HG03159 (cell line): ENCODE measurements around the gene PGLYRP1.

Experiments
- ATAC-seq: cut with Tn5 transposase; IDR thresholded peaks from one replicate; pipeline ENCODE4 v1.9.1; 2021; ENCODE audit warnings: mild to moderate bottlenecking, moderate library complexity; ENCODE audit not compliant: unreplicated experiment

PGLYRP1 gene, protein sequence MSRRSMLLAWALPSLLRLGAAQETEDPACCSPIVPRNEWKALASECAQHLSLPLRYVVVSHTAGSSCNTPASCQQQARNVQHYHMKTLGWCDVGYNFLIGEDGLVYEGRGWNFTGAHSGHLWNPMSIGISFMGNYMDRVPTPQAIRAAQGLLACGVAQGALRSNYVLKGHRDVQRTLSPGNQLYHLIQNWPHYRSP

DNA sequence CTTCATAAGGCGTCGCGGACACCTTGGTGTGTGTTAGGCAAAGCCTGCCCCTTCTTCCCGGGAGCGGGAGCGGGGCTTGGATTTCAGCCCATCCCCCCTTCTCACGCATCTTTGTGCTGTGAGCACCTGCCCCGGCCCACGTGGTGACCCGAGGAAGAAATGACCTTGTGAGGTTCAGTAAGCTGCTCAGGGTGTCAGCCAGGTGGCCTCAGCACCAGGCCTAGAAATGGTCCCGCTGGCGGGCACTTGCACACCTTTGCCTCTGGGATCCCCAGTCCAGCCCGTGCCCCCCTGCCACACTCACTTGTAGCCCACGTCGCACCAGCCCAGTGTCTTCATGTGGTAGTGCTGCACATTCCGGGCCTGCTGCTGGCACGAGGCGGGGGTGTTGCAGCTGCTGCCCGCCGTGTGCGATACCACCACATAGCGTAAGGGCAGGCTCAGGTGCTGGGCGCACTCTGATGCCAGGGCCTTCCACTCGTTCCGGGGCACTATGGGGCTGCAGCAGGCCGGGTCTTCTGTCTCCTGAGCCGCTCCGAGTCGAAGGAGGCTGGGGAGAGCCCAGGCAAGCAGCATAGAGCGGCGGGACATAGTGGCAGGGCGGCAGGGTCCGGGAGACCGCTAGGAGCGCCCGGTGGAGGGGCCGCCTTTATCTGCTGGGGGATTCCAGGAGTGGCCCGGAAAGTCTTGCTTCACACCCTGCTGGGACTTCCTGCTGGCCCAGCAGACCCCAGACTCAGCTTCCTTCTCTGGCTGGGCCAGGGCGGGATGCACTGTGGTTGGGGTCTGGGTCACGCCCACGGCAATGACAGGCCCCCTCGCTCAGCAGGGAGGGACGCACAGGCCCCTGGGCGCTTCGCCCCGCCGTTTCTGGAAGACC lies at the start of gene PGLYRP1:
PGLYRP1 (minus strand) TSS at position 623 of the 880 bp plus-strand sequence; CDS start at position 591, 32 bp downstream.
- no peak for ATAC-seq

DNA sequence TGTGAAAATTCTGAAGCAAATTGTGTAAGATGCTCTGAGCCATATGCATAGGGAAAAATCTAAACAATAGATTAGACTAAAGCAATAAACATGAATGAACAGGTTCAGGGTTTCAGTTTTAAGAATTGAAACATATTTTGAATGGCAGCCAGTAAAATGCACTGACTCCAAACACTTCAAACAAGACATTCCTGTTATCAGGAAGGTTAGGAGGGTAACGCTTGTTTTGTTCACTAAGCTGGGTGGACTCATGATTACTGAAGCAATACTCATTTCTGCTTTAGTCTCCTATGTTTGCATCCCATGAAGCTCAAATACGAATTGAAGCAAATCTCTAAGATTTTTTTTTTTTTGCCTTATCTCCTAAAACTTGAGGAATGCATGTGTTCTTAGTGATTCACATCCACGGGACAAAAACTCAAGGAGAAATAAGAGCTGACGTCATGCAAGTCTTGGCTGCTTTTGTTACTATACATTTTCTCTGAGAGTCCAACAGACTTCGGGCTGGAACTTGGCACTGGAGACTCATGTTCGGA lies 47.0 kb upstream of the PGLYRP1 start:
- no peak for ATAC-seq

DNA sequence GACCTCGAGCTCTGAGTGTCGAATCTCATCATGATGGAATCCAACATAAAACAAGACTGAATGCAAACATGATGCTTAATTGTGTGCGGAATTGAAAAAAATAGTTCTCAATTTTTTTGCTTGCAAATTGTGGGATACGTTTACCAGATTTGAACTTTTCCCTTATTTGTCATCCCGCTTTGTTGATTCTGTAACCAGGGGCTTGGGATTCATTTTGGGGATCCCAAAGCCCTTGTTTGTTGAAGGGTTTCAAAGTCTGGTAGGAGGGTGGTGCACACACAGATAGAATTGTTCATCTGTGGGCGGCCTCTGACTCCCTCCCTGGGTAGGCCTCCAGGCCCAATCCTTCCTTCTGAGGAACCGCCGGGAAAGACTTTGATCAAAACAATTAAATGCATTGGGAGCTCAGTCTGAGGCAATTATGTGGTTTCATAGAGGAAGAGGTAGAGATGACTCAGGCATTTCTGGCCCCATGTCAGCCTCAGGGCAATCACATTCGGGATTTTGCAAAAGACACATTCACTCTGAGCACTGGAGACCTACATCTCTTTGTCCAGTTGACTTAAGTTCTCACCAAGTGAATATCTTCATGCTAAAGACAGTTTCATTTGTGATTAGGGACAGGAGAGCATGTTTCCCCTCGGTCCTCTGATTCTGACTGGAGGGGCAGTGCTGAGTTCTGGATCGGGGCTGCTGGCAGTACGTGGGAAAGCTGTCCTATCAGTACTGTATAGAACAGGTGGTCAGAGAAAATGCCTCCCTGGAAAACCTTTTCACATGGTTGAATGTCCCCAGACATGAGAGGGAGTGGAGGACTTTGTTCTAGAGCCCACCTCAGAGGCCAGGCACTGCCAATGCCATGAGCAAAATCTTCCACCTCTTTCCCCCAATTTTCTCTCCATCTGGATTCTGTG lies 45.7 kb upstream of the PGLYRP1 start:
- no peak for ATAC-seq

DNA sequence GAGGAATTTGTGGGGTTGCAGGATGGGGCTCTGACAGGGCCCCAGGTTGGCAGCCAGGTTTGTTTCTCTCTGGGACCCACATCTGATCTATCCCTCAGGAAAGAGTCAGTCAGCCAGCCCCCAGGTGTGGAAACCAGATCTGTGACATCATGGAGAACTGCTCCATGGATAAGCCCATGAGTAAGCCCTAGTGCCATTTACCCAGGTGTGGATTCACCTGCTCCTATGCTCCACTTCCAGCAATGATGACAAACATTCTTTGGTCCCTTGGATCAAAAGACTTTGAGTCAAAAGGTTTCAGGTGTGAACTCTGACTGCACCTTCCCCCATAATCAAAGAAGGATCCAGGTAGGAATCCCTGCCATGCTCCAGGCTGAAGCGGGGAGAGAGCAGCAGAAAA lies 44.8 kb upstream of the PGLYRP1 start:
- no peak for ATAC-seq

DNA sequence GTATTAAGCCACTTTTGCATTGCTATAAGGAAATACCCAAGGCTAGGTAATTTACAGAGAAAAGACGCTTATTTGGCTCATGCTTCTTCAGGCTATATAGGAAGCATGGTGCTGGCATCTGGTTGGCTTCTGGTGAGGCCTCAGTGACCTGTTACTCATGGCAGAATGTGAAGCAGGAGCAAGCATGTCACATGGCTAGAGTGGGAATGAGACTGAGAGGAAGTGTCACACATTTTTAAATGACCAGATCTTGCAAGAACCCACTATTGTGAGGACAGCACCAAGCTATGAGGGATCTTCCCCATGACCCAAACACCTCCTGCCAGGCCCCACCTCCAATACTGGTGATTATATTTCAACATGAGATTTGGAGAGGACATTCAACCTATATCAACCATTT lies 43.6 kb upstream of the PGLYRP1 start:
- no peak for ATAC-seq

DNA sequence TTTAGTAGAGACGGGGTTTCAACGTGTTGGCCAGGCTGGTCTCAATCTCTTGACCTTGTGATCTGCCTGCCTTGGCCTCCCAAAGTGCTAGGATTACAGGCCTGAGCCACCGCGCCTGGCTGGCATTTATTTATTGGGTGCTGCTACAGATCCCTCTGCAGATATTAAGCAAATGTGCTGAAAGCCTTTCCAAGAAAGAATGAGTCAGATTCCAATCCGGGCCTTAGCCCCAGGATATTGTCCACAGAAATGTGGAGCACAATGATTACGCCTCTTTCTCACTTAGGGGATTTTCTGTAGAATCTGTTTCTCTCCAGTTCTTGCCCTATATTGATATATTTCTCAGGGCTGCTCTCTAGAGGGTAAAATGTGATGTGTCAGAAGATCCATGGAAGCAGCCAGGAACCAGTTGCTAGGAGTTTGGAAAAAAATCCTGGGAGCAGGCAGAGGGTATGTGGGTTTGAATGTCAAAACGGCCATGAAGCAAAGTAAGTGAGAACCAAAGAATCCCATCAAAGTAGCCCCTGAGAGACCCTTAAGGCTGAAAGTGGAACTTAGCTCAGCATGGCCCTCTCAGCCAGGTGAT lies 42.7 kb upstream of the PGLYRP1 start:
- no peak for ATAC-seq

DNA sequence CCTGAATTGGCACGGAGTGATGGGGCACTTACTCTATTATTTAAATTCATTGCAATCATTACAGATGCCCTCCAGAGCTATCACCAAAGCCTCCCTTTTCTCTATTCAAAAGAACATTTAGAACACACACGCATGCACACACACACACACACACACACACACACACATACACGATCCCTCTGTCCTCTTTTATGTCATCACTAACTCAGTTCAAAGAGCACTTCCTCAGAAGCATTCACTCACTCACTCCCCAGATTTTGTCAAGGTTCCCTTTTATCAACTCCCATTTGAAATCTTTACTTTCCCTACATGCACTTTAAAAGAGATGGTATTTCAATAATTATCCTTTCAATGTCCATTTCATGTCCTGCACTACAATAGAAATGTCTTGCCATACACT lies 40.3 kb upstream of the PGLYRP1 start:
- no peak for ATAC-seq

DNA sequence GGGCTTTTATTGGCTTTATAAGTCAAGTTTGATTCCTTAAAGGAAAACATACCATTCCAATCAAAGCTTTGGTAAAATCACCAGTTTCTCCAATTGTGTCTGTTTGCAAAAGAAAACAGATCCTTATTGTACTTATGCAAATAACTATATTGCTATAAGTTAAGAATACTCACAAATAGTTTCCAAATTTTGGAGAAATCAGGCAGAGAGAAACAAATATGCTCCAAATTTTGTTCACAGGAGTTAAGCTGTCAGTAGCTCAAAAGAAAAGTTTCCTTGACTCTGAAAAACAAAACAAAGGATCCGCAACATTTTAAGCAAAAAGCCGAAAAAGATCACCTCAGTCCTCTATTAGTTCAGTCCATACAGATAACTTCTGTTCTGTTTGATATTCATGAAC lies 37.2 kb upstream of the PGLYRP1 start:
- no peak for ATAC-seq

DNA sequence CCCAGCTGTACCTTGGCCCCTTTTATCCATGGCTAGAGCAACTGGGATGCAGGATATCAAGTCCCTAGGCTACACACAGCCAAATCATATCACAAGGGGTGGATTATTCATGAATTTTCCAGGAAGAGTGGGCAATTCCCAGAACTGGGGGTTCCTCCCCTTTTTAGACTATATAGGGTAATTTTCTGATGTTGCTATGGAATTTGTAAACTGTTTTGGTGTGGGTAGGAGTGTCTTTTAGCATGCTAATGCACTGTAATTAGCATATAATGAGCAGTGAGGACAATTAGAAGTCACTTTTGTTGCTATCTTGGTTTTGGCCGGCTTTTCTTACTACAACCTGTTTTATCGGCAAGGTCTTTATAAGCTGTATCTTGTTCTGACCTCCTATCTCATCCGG lies 35.9 kb upstream of the PGLYRP1 start:
- no peak for ATAC-seq

DNA sequence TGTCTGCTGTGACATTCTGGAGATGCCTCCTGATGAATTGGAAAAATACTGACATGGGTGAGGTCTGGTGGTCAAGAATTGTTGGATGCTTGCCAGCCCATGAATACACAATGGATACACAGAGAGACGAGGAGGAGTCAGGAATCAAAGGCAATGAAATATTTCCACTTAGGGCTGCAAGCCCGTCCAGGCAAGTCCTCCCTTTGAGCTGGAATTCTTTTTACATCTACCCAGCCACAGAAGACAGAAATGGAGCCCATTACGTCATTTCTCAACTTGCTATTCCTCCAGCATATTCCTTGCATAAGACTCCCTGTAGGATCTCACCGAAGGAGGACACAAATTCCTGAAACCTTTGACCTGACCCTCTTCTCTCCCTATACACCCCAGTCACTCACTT lies 33.7 kb upstream of the PGLYRP1 start:
- ATAC-seq, result no peak

DNA sequence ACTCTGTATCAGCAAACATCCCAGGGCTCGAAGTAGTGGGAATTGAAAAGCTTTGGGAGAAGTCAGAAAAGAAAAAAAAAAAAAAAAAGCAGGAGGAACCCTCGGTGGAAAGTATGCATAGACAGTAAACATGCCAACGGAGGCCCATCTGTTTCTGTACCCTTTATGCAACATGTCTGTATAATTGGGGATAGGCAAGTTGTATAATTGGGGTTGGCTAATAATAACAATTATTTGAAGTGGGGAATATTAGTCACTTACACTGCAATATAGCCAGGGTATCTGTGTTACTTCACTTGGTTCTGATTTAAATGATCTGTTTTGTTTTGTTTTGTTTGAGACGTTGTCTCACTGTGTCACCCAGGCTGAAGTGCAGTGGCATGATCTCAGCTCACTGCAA lies 30.0 kb upstream of the PGLYRP1 start:
- no peak for ATAC-seq

DNA sequence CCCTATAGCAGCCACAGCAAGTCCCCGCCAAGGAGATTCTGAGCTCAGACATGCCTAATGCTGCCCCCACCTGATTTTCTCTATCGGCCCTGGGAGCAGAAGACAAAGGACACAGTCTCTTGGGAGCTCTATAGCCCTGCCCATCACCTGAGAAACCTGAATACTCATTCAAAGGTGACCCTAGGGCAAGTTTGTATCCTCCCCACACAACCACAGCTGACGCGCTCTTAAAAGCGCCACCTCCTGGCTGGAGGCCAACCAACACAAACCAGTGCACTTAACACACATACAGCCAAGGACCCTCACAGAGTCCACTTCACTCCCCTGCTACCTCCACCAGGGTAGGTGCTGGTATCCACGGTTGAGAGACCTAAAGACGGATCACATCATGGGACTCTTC lies 26.7 kb upstream of the PGLYRP1 start:
- ATAC-seq, result no peak

DNA sequence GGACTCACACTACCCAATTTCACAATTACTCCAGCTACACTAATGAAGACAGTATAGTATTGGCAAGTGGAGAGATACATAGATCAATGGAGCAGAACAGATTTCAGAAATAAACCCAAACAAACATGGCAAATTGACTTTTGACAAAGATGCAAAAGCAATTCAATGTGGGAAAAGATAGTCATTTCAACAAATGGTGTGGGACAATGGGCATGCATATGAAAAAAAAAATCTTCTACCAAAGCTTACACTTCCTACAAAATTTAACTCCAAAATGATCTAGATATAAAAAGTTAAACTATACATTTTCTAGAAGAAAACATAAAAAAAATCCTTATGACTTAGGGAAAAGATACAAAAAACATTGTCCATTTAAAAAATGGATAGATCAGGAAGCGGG lies 20.7 kb upstream of the PGLYRP1 start:
- ATAC-seq, result no peak

DNA sequence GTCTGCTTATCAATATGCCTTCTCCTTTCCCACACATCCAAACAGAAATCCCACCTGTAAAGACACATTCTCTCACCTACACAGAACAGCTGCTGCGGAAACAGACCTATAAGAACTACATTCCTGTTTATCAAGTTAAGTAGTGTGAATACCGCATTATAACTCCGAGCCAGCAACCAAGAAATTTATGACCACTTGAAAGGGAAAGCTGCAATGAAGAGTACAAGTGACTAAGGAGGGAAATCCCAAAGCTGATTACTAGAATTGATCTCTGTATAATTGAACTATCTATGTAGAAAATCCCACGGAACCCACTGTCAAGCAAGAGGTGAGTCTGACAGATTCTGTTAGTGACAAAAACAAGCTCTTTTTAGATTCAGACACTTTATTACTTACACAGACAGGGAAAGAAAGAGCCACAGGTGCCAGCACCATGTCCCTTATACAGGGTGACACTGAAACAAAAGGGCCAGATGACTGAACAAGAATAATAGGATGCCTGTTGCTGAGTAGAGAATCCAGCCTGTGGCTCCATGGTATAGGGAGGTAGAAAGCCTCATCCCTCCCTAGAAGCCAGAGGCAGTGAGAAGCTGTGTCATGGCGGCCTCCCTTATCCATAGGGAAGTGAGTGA lies 19.5 kb upstream of the PGLYRP1 start:
- ATAC-seq, result no peak

DNA sequence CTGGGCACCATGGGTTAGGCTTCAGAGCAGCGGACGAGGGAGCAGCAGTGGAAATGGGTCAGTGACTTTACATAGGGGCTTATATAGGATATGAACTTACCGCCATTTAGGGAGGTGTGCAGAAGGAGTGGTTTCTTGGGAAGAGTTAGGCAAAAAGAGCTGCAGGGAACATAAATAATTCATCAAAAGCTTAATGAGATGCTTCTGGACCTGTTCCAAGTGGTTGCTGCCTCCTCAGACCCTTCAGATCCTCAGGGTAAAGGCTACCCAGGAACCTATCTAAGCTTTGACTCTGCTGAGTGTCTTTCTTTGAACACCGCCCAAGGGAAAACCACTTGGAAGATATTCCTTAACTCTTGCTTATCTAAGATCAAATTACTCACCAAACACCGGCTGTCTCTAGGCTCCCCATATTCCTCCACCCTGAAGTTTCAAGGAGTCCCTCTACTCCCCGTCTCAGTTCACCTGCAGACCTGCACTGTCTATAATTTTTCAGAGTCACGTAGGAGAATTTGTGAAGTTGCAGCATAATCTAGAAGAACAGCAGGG lies 18.2 kb upstream of the PGLYRP1 start, which contains the start of gene IGFL4:
IGFL4 (minus strand) TSS at position 51 of the 549 bp plus-strand sequence; CDS start at position 11, 40 bp downstream.
- ATAC-seq, result no peak

DNA sequence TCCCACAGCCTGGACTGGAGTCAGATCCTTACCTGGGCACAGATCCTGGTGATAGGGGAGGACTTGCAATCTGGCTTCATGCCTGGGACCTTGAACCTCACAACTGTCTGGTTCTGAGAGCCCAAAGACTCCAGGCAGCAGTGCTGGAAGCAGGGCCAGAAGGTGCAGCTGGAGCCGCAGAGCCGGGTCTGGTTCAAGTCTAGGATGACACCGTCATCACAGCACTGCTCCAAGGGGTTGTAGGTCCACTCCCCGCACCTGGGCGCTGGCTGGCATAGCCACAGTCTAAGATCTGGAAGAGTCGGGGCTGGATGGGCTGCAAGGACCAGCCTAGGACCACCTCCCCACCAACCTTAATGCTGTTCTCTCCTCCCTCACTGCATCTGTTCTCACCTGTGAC lies 17.3 kb upstream of the PGLYRP1 start:
- no peak for ATAC-seq

DNA sequence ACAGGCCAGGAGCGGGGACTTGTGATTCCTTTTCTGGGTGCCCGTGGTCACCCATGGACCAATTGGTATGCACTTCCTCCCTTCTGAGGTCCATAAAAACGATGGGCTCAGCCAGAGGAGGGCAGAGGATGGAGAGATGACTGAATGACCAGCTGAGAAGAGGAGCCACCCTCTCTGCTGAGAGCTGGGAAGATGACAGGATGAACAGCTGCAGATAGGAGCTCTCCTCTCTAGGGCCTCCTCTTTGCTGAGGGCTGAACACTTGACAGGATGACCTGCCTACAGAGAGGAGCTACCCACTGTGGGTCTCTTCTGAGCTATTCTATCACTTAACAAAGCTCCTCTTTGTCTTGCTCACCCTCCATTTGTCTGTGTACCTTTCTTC lies 13.9 kb upstream of the PGLYRP1 start:
- no peak for ATAC-seq

DNA sequence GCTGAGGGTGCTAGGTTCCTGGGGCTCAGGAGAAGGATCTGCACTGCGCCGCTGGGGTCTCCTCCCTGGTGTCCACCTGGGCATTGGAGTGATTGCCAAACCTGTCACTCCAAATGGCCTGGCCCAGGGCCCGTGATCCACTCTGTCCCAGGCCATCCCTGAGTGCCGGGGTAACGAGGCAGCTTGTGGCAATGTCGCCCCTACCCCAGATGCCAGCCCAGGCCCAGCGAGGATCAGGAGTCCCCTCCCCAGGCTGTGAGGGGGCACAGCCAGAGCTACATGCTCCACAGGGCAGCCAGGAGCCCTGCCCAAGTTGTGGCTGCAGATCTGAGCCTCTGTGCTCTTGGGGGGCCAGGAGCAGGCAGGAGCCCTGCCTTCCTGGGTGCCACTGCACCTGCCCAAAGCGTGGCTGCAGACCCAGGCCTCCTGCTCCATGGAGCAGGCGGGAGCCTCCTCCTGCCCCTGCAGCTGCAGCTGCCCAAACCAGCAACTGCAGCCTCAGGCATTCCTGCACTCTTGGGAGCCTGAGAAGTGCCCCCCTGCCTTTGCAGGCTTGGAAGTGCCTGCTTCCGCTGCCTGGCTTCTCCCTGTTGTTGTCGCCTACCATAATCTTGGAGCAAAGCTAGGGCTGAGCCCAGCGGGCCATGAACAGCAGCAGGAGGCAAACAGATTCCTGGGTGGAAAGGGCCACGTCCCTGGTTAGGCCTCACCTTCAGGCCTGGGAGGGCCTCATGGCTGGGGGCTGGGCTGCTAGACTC lies 13.3 kb upstream of the PGLYRP1 start:
- no peak for ATAC-seq

DNA sequence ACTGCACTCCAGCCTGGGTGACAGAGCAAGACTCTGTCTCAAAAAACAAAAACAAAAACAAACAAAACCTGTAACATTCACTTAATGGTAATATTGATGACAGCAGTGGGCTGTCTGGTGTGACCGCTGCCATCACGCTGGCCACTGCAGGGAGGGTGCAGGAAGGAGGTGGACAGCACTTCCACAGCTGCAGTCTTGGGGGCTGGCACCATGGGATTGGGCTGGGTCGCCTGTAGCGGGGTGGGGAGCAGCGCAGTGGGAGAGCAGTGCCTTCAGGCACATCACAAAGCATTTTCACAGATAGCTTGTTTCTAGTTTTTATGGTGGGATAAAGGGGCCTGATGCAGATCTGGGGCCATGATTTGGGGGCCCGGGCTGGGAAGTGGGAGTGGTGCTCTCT lies 12.7 kb upstream of the PGLYRP1 start:
- ATAC-seq, result no peak
